HepG2 (cell line): ENCODE results near the gene MST1.

Source experiments
- MAFK ChIP-seq, 2 experiments: IDR thresholded peaks in 1 of 2; conservative IDR thresholded peaks in 1 of 2; 2 replicates each; pipeline ENCODE4 v1.6.1; 2011; ENCODE audit warnings: improper control_type of control experiment in 2 of 2, low read length in 2 of 2
- NBN ChIP-seq: fragments of 450-650 bp; conservative IDR thresholded peaks from 2 replicates; pipeline ENCODE4 v1.6.1; 2017
- TRIM24 ChIP-seq: sonication (generic); formaldehyde crosslinking; IDR thresholded peaks from 2 replicates; pipeline ENCODE4 v1.8.0; 2022; ENCODE audit warnings: mild to moderate bottlenecking, missing genetic modification reagents
- TF ChIP-seq, protein P1 (sequence below): sonication (generic); formaldehyde crosslinking; IDR thresholded peaks from 2 replicates; pipeline ENCODE4 v1.8.1; 2023; ENCODE audit warnings: mild to moderate bottlenecking, moderate library complexity, missing genetic modification reagents
- TF ChIP-seq, protein P2 (sequence below): sonication (generic); formaldehyde crosslinking; IDR thresholded peaks from 2 replicates; pipeline ENCODE4 v1.8.0; 2022; ENCODE audit warnings: low read depth, missing genetic modification reagents

DNA sequence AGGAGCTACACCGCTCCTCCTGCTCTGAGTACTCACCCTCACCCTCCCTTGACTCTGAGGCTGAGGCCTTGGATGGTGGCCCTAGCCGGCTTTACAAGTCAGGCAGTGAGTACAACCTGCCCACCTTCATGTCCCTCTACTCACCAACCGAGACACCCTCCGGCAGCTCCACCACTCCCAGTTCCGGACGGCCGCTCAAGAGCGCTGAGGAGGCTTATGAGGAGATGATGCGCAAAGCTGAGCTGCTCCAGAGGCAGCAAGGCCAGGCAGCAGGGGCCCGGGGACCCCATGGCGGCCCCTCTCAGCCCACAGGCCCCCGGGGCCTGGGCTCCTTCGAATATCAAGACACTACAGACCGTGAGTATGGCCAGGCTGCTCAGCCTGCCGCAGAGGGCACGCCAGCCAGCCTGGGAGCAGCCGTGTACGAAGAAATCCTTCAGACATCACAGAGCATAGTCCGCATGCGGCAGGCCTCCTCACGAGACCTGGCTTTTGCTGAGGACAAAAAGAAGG, 36.3 kb downstream of the MST1 start:
- TF ChIP-seq, protein P1, sequence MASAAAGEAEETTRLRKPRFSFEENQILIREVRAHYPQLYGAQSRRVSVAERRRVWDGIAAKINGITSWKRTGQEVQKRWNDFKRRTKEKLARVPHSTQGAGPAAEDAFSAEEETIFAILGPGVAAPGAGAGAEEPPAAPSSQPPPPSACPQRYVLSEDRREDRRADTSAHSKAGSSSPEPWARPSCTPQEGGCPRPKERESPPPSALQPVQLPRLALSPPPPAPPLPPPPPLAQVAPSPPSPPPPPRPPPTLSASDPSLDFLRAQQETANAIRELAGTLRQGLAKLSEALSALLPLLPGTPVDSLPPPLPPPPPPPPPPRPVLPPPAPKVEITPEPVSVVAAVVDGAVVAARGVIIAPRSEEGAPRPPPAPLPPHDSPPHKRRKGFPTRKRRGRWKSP (CRISPR knock-in tag) = no peak
- TF ChIP-seq MAFK (conservative IDR thresholded peaks at IDR 0.05 in 1 of 2, IDR thresholded peaks at IDR 0.05 in 1 of 2; ENCODE audit: low read length in 2 of 2) = no peak
- no peak for TF ChIP-seq TRIM24 (CRISPR knock-in tag)
- no peak for TF ChIP-seq NBN
- TF ChIP-seq, protein P2, sequence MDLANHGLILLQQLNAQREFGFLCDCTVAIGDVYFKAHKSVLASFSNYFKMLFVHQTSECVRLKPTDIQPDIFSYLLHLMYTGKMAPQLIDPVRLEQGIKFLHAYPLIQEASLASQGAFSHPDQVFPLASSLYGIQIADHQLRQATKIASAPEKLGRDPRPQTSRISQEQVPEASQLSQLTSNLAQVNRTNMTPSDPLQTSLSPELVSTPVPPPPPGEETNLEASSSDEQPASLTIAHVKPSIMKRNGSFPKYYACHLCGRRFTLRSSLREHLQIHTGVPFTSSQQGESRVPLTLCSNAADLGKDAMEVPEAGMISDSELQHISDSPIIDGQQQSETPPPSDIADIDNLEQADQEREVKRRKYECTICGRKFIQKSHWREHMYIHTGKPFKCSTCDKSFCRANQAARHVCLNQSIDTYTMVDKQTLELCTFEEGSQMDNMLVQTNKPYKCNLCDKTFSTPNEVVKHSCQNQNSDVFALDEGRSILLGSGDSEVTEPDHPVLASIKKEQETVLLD (CRISPR knock-in tag) = no peak
